Effector memory CD4-positive, alpha-beta T cell (primary cell): ENCODE results near the gene PARP11.

Experiments used
- DNase-seq, 3 donors: peaks; one replicate each; pipeline ENCODE4 v3.0.0-alpha.2; 2020
- H3K27ac ChIP-seq: 2 replicates; pipeline ENCODE4 v1.7.0; 2013; ENCODE audit warnings: mild to moderate bottlenecking, low read length, moderate library complexity; ENCODE audit not compliant: insufficient read depth, poor library complexity, severe bottlenecking
- H3K27me3 ChIP-seq: replicated peaks from 2 replicates; pipeline ENCODE4 v1.7.0; 2013; ENCODE audit warnings: mild to moderate bottlenecking, low read length; ENCODE audit not compliant: insufficient read depth, control insufficient read depth, poor library complexity, severe bottlenecking
- H3K36me3 ChIP-seq: 2 replicates; pipeline ENCODE4 v1.7.0; 2013; ENCODE audit warnings: mild to moderate bottlenecking, low read length, moderate library complexity; ENCODE audit not compliant: control insufficient read depth, insufficient read depth
- H3K4me1 ChIP-seq: 2 replicates; pipeline ENCODE4 v1.7.0; 2013; ENCODE audit warnings: low read length, mild to moderate bottlenecking; ENCODE audit not compliant: control insufficient read depth, insufficient read depth, poor library complexity, severe bottlenecking
- H3K4me3 ChIP-seq: 2 replicates; pipeline ENCODE4 v1.7.0; 2013; ENCODE audit warnings: low read length, low read depth, mild to moderate bottlenecking; ENCODE audit not compliant: insufficient read depth, poor library complexity, severe bottlenecking
- H3K9me3 ChIP-seq: 2 replicates; pipeline ENCODE4 v1.7.0; 2013; ENCODE audit warnings: mild to moderate bottlenecking, low read length, moderate library complexity; ENCODE audit not compliant: control insufficient read depth

PARP11 gene

GRCh38 chr12:3902921-3903320 lies 29.7 kb upstream of the PARP11 start:
- Histone ChIP-seq H3K27ac (no peak overlapping the region), H3K4me3 (no peak overlapping the region), H3K4me1 (peaks cover 9% of the 10 kb centered on the region), H3K9me3 (no peaks in the 10 kb centered on the region), H3K36me3 (no peaks in the 10 kb centered on the region), H3K27me3 (no peaks in the 10 kb centered on the region)
- DNase-seq: no peak

- Histone ChIP-seq H3K4me1 (peaks cover 27% of the 10 kb centered on the region), H3K27me3 (no peaks in the 10 kb centered on the region), H3K27ac (no peak overlapping the region), H3K9me3 (no peaks in the 10 kb centered on the region), H3K36me3 (no peaks in the 10 kb centered on the region), H3K4me3 (no peak overlapping the region)
- no peak for DNase-seq
These were observed 27.9 kb upstream of the PARP11 start for GRCh38 chr12:3901116-3901515.

GRCh38 chr12:3898756-3899155 lies 25.6 kb upstream of the PARP11 start:
- no peaks in the 10 kb centered on the region for H3K36me3 ChIP-seq
- H3K27ac ChIP-seq: peak overlapping the region; percentile 74
- H3K4me3 ChIP-seq: no peak overlapping the region
- H3K27me3 ChIP-seq: no peaks in the 10 kb centered on the region
- no peak for DNase-seq
- H3K9me3 ChIP-seq: no peaks in the 10 kb centered on the region
- peaks cover 42% of the 10 kb centered on the region for H3K4me1 ChIP-seq

- Histone ChIP-seq H3K27ac (peak overlapping the region; percentile 74), H3K36me3 (no peaks in the 10 kb centered on the region), H3K4me3 (no peak overlapping the region), H3K27me3 (no peaks in the 10 kb centered on the region), H3K9me3 (no peaks in the 10 kb centered on the region), H3K4me1 (peaks cover 55% of the 10 kb centered on the region)
- peak in 2 of 3 donors; percentile 10 to 17 for DNase-seq
These were observed 24.3 kb upstream of the PARP11 start for GRCh38 chr12:3897371-3897971.

GRCh38 chr12:3896801-3897351 lies 23.7 kb upstream of the PARP11 start:
- DNase-seq: no peak
- Histone ChIP-seq H3K4me3 (no peak overlapping the region), H3K9me3 (no peaks in the 10 kb centered on the region), H3K36me3 (no peaks in the 10 kb centered on the region), H3K4me1 (peaks cover 61% of the 10 kb centered on the region), H3K27ac (peak overlapping the region; percentile 51), H3K27me3 (no peaks in the 10 kb centered on the region)

- Histone ChIP-seq H3K4me1 (peaks cover 65% of the 10 kb centered on the region), H3K27ac (peak overlapping the region; percentile 51)
- DNase-seq: no peak
These were observed 23.2 kb upstream of the PARP11 start for GRCh38 chr12:3896356-3896755.

GRCh38 chr12:3892631-3893030 lies 19.4 kb upstream of the PARP11 start:
- Histone ChIP-seq H3K9me3 (no peaks in the 10 kb centered on the region), H3K27me3 (no peaks in the 10 kb centered on the region), H3K4me1 (peaks cover 60% of the 10 kb centered on the region), H3K27ac (no peak overlapping the region), H3K4me3 (no peak overlapping the region), H3K36me3 (no peaks in the 10 kb centered on the region)
- DNase-seq: no peak

More at GRCh38 chr12:3896356-3896755, 23.2 kb upstream of the PARP11 start:
- Histone ChIP-seq H3K27me3 (no peaks in the 10 kb centered on the region), H3K9me3 (no peaks in the 10 kb centered on the region), H3K4me3 (no peak overlapping the region), H3K36me3 (no peaks in the 10 kb centered on the region)

GRCh38 chr12:3891201-3891600 lies 18.0 kb upstream of the PARP11 start:
- Histone ChIP-seq H3K4me1 (peaks cover 45% of the 10 kb centered on the region), H3K4me3 (no peak overlapping the region), H3K27me3 (no peaks in the 10 kb centered on the region), H3K9me3 (no peaks in the 10 kb centered on the region), H3K27ac (no peak overlapping the region), H3K36me3 (no peaks in the 10 kb centered on the region)
- DNase-seq: no peak

GRCh38 chr12:3888659-3889058 lies 15.5 kb upstream of the PARP11 start:
- Histone ChIP-seq H3K36me3 (no peaks in the 10 kb centered on the region), H3K9me3 (no peaks in the 10 kb centered on the region), H3K27ac (no peak overlapping the region), H3K27me3 (no peaks in the 10 kb centered on the region), H3K4me1 (peaks cover 29% of the 10 kb centered on the region), H3K4me3 (no peak overlapping the region)
- DNase-seq: no peak

GRCh38 chr12:3885277-3886094 lies 12.3 kb upstream of the PARP11 start:
- Histone ChIP-seq H3K9me3 (no peaks in the 10 kb centered on the region), H3K27me3 (no peaks in the 10 kb centered on the region), H3K4me1 (no peaks in the 10 kb centered on the region), H3K27ac (peak overlapping the region; percentile 23), H3K36me3 (no peaks in the 10 kb centered on the region), H3K4me3 (no peak overlapping the region)
- peak in 2 of 3 donors; percentile 21 to 31 for DNase-seq
